ENCODE data around the gene IL17C. TPM values are rescaled to one million over a fixed set of nuclear protein-coding genes. Genes with fewer than 3 reads are reported as not detected.

IL17C gene
- total RNA-seq, 1 experiment from 2014 or later = 1.9 TPM

DNA sequence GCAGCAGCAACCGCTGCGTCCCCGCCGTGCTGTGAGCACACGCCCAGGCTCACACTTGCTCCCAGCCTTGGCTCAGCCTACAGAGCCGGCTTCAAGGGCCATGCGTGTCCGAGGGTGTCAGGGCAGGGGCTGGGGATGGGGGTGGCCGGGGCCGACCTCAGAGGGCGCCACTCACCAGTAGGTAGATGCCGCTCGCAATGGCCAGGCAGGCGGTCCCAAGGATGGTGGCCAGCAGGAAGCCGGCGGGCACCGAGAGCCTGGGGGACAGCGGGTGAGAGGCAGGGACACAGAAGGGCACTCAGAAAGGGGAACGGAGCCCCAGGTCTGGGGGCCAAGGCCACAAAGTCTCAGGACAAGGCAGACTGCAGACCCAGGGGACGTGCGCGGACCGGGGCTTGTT lies 7.6 kb downstream of the IL17C start (continued):
- TF ChIP-seq PRDM15 (CRISPR knock-in tag; IDR thresholded peaks at IDR 0.05) (no peak), NFE2L1 (CRISPR knock-in tag; IDR thresholded peaks at IDR 0.05) (no peak)

DNA sequence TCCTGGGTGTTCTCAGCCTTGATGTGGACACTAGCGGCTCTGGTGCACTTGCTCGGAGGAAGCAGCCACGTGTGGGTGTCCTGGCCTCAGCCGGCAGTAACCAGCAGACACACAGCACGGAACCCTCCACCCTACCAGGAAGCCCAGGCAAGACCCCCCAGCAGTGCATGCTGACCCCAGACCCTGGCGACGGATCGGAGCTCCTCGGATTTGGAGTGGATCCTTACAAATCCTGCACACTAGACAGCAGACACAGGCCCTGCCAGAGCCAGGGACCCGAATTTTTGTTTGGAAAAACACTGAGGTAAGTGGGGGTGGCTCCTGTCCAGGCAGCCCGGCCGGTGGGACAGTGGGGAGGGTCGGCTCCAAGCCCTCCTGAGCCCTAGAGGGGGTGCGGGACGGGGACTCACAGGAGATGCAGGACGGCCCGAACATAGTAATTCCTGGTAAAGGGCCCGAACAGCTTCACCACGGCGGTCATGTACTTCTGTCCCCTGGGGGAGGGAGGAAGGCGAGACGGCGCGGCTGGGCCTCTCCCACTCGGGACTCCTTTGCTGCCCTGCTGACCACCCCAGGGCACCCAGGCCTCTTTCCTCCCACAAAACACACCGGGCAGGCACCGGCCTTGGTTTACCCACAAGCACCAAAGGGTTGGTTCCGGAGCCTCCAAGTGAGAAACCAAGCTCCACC lies 8.1 kb downstream of the IL17C start:
- POLR2A ChIA-PET = no interaction called here

More for the DNA sequence above, 8.1 kb downstream of the IL17C start:
- Mint-ChIP-seq H3K4me3 (no peak overlapping the region), H3K36me3 (peaks cover 3% of the 10 kb centered on the region), H3K9me3 (no peaks in the 10 kb centered on the region), H3K27me3 (ENCODE audit: low read depth) (no peaks in the 10 kb centered on the region; the same call in 1 of the 2 replicates), H3K4me1 (peaks cover 10% of the 10 kb centered on the region), H3K27ac (no peak overlapping the region)
- CTCF ChIA-PET = interaction anchor here (1.0 to 1.9 kb wide), 2 partner anchors 8 to 76 kb away, joined by 3 to 4 read pairs; partner anchors contain the start of genes IL17C and ZC3H18
- ATAC-seq (no peak), DNase-seq (ENCODE audit: low spot score) (peak; percentile 11)
- TF ChIP-seq KAT7 (CRISPR knock-in tag; IDR thresholded peaks at IDR 0.05; ENCODE audit: borderline replicate concordance) (no peak), ZNF317 (CRISPR knock-in tag; IDR thresholded peaks at IDR 0.05; ENCODE audit: borderline replicate concordance, low read depth) (no peak), OVOL2 (CRISPR knock-in tag; IDR thresholded peaks at IDR 0.05; ENCODE audit: borderline replicate concordance) (no peak), NR2C2 (CRISPR knock-in tag; IDR thresholded peaks at IDR 0.05) (no peak), SMAD4 (CRISPR knock-in tag; IDR thresholded peaks at IDR 0.05) (no peak), STAT6 (CRISPR knock-in tag; conservative IDR thresholded peaks at IDR 0.05; ENCODE audit: low read depth) (no peak), NR1H2 (CRISPR knock-in tag; IDR thresholded peaks at IDR 0.05) (no peak), ZNF121 (CRISPR knock-in tag; IDR thresholded peaks at IDR 0.05) (no peak), PRDM15 (CRISPR knock-in tag; IDR thresholded peaks at IDR 0.05) (no peak), FOXK1 (CRISPR knock-in tag; IDR thresholded peaks at IDR 0.05) (no peak)
- TF ChIP-seq, protein P1, sequence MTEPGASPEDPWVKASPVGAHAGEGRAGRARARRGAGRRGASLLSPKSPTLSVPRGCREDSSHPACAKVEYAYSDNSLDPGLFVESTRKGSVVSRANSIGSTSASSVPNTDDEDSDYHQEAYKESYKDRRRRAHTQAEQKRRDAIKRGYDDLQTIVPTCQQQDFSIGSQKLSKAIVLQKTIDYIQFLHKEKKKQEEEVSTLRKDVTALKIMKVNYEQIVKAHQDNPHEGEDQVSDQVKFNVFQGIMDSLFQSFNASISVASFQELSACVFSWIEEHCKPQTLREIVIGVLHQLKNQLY (CRISPR knock-in tag; IDR thresholded peaks at IDR 0.05) = no peak
- TF ChIP-seq, protein P2, sequence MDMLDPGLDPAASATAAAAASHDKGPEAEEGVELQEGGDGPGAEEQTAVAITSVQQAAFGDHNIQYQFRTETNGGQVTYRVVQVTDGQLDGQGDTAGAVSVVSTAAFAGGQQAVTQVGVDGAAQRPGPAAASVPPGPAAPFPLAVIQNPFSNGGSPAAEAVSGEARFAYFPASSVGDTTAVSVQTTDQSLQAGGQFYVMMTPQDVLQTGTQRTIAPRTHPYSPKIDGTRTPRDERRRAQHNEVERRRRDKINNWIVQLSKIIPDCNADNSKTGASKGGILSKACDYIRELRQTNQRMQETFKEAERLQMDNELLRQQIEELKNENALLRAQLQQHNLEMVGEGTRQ (CRISPR knock-in tag; IDR thresholded peaks at IDR 0.05) = no peak
